TTC549 (cell line): ENCODE data around the gene PDE6A.
A peak's percentile ranks its signal among the peaks of the same experiment; 100 is the strongest.

Experiments used
- FAIRE-seq: peaks from 2 replicates; lab custom pipeline; 2012; peaks lifted over from hg19 to GRCh38; lab: Jason Lieb, UNC

PDE6A gene

GRCh38 chr5:149834246-149834855, 110.2 kb downstream of the PDE6A start:
- peak; percentile 3 for FAIRE-seq

DNA sequence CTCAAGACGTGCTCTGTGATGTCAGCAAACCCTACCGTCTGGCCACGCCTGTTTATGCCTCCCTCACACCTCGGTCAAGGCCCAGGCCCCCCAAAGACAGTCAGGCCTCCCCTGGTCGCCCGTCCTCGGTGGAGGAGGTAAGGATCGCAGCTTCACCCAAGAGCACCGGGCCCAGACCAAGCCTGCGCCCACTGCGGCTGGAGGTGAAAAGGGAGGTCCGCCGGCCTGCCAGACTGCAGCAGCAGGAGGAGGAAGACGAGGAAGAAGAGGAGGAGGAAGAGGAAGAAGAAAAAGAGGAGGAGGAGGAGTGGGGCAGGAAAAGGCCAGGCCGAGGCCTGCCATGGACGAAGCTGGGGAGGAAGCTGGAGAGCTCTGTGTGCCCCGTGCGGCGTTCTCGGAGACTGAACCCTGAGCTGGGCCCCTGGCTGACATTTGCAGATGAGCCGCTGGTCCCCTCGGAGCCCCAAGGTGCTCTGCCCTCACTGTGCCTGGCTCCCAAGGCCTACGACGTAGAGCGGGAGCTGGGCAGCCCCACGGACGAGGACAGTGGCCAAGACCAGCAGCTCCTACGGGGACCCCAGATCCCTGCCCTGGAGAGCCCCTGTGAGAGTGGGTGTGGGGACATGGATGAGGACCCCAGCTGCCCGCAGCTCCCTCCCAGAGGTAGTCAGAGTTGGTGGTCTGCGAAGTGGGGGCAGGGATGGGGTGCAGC, 111.3 kb downstream of the PDE6A start:
- no peak for FAIRE-seq

GRCh38 chr5:149832636-149833035, 112.0 kb downstream of the PDE6A start:
- no peak for FAIRE-seq

GRCh38 chr5:149831492-149831891, 113.1 kb downstream of the PDE6A start:
- FAIRE-seq = no peak

DNA sequence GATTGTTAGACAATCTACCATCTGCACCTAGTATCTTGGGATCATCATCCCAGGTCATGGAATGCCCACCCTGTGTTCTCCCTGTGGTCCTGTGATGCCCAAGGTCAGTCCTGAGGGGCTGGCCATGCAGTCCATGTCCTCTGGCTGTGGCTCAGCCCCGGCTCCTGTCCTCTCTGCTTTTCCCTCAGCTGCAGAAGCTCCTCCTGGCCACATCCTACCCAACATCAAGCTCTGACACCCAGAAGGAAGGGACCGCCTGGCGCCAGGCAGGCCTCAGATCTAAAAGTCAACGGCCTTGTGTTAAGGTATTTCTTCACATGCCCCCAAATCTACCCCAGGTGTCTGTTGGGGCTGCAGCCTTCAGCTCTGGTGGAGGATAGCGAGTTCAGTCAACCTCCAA, 114.0 kb downstream of the PDE6A start:
- no peak for FAIRE-seq

GRCh38 chr5:149829954-149830353, 114.6 kb downstream of the PDE6A start:
- no peak for FAIRE-seq

- FAIRE-seq = peak; percentile 88
Observed at GRCh38 chr5:149828161-149829011, 116.2 kb downstream of the PDE6A start.

DNA sequence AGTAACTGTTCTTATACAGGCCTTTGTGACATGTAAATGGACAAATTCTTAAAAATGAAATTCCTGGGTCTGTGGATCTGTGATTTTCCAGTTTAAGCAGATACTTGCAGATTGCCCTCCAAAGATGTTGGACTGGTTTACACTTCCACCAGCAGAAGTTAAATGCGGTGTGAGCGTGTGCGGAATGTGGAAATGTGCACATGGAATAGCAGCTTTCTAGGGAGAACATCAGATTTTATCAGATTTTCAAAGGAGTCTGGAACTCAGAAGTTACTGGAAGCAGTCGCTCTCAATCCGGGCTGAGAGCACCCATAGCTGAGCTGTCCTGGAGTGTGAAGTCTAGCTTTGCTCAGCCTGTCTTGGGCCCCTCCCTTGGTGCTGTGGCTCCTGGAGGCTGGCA, 117.0 kb downstream of the PDE6A start:
- no peak for FAIRE-seq

- FAIRE-seq = no peak
Observed at GRCh38 chr5:149827086-149827485, 117.5 kb downstream of the PDE6A start.

GRCh38 chr5:149826574-149826973, 118.0 kb downstream of the PDE6A start:
- FAIRE-seq = no peak

- no peak for FAIRE-seq
Observed at GRCh38 chr5:149824846-149825245, 119.7 kb downstream of the PDE6A start.

GRCh38 chr5:149824120-149824519, 120.5 kb downstream of the PDE6A start:
- FAIRE-seq = no peak

- no peak for FAIRE-seq
Observed at GRCh38 chr5:149823375-149823774, 121.2 kb downstream of the PDE6A start.

DNA sequence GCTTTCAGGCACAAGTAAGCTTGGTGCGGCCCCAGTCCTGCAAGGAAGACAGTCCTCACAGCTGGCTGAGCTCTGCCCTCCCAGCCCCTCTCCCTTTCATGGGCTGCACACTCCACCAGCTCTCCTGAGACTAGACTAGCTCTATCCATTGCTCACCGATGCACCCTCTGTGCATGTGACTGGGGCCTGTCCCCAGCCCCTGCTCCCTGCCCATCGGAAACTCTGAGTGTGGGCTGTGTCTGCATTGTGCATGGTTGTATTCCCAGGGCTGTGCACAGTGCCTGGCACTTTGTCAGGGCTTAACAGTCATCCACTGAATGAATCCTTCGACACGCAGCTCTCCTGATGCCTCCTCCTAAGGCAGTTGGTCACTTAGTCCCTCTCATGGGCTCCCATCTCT, 122.3 kb downstream of the PDE6A start:
- FAIRE-seq = no peak

DNA sequence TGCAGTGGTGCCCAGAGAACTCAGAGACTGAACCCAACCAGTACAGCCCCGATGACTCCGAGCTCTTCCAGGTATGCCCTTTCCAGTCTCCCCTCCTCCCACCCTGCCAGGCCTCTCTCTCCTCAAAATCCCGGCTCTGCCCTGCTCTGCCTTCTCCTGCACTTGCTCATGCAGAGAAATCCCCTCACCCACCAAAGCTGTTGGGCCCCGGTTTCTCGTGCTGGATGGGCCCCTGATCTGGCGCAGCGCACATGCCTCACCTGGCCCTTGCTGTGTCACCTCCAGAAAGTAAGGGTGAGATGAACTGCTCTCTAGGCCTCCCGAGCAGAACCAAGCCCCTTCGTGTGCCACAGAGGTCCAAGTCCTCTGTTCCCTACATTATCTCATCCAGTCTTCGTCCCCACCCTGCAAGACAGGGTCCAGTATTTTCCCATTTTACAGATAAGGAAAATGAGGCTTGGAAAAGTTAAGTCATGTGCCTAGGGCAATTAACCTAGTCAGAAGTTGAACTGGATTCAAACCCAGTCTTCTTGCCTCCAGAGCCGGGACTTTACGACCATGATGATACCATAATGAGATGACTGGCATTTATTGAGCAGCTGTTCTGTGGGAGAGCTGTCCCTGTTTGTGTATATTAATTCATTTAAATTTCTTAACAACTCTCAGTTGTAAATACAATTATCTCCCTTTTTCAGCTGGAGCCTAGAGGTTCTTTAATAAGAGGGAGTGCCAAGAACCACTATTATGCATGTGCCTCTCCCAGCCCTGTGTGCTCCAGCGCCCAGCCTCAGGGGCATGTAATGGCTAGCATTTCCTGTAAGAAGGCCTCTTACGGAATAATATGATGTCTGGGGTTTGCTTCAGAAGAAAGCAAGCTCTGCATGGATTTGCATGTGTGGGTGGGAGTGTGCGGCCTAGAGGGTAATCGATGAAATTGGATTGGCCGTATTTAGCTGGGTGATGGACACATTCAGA, 123.8 kb downstream of the PDE6A start:
- FAIRE-seq = no peak

- no peak for FAIRE-seq
Observed at GRCh38 chr5:149820012-149820411, 124.6 kb downstream of the PDE6A start.

DNA sequence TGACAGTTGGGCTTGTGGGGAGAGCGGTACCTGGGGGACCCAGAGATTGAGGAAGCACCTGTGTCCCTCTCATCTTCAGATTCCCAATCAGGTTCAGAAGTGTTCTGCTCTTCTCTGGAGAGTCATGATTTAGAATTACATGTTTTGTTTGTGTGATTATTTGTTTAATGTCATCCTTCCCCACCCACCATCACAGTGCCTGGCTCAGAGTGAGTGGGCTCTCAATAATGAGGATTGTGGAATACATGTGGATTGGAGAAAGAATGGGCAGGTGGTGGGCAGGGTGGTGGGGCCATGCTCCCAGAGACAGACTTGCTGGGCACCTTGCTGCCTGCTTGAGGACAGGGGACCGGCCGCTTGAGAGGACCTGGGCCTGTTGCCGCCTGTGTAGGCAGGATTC, 126.5 kb downstream of the PDE6A start:
- FAIRE-seq = no peak

DNA sequence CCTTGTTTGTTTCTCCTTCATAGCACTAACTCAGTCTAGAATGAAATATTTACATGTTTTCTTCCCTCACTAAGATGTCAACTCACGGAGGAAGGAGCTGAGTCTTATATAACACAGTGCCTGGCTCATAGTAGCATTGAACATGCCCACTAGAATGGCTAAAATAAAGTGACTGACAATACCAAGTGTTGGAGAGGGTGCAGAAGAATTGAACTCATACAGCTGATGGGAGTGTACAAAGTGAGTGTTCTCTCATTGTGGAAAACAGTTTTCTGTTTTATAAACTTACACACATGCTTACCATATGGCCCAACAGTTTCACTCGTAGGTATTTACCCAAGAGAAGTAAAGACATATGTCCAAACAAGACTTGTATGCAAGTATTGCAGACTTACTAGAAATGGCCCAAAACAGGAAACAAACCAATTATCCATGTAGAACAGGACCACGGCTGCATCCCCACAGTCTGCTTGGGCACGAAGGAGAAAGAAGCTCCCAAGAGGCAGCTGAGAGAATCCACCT, 127.0 kb downstream of the PDE6A start:
- no peak for FAIRE-seq

DNA sequence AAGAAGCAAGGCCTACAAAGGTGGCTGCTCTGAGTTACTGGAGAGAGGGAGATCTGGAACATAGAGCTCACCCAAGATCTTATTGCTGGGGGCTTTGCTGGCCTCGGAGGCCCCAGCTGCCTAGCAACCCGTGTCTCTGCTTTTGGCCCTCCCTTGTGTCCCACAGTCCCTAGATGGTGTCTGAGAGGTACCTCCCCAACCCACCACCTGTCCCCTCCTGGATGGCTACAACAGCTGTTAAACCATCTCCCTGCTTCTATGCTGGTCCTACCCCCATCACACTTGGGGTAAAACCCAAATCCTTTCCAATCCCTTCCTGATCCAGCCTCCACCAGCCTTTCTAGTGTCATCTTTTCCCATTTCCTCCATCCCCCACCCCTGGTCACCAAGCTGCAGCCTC, 127.9 kb downstream of the PDE6A start:
- FAIRE-seq = no peak

- FAIRE-seq = no peak
Observed at GRCh38 chr5:149811453-149811852, 133.1 kb downstream of the PDE6A start.

DNA sequence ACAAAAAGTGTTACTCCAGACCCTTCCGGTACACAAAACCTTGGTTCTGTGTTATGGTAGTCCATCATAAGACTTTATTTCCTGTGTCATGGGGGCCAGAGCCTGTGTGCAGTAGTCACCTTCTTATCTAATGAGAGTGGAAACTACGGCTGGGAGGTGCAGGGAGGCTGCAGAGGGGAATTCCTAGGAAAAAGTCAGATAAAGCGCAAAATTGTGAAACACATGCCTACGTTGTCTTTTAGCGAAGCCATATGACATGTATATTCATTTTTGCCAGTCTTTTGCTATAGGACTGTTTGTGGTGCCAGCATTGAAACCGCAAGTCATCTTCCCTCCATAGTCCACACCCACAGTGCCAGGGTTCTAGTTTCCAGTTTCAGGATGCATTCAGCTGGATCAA, 133.7 kb downstream of the PDE6A start:
- no peak for FAIRE-seq
